ENCODE results near the gene SMNDC1. TPM values are rescaled to one million over a fixed set of nuclear protein-coding genes. Genes with fewer than 3 reads are reported as not detected.

SMNDC1 gene
- total RNA-seq, 5 donors from 2014 or later (not counting 1 experiment from before 2014, with no cell fraction given): 33.5 to 42.2 (median 34.1) TPM

- Histone ChIP-seq H3K4me1 (ENCODE audit: control insufficient read depth in 1 of 2, extremely low read depth in 1 of 2, insufficient read depth in 2 of 2, low read length in 2 of 2) (no peaks in the 10 kb centered on the region), H3K4me3 (ENCODE audit: control insufficient read depth in 1 of 2, extremely low read depth in 1 of 2, low read length in 1 of 2) (no peak overlapping the region), H3K27me3 (replicated peaks in 1 of 2; ENCODE audit: control insufficient read depth in 2 of 2, extremely low read depth in 1 of 2, insufficient read depth in 2 of 2, low read length in 1 of 2) (no peaks in the 10 kb centered on the region), H3K27ac (ENCODE audit: low read length) (no peak overlapping the region), H3K36me3 (ENCODE audit: control insufficient read depth in 2 of 2, extremely low read depth in 1 of 2, insufficient read depth in 1 of 2, low read length in 1 of 2) (peaks cover 0 to 26% of the 10 kb centered on the region in 2 donors), H3K9me3 (no peaks in the 10 kb centered on the region)
- no peaks in the 10 kb centered on the region for H3K9me3 Mint-ChIP-seq
- H3K4me3 Mint-ChIP-seq: no peak overlapping the region
- DNase-seq: no peak
- ChIA-PET CTCF (interaction anchor here (0.5 to 1.4 kb wide), 4 partner anchors 26 to 626 kb away, joined by 3 to 5 read pairs (median 3); no protein-coding TSS in a partner anchor), POLR2A (interaction anchor here in 1 of 2 donors (0.5 kb wide), 1 partner anchor 360 kb away, joined by 3 read pairs; no protein-coding TSS in a partner anchor)
- peaks cover 0 to 3% (median 1%) of the 10 kb centered on the region in 3 donors for H3K4me1 Mint-ChIP-seq
- peak overlapping the region in 1 of 2 donors; percentile 16 for H3K27ac Mint-ChIP-seq
- ATAC-seq (replicated peaks in 1 of 4): no peak
- 80% methylated on average over 1 of the region's 2 CpGs for WGBS (ENCODE audit: insufficient coverage)
- no peaks in the 10 kb centered on the region for H3K27me3 Mint-ChIP-seq
- peaks cover 29% of the 10 kb centered on the region for H3K36me3 Mint-ChIP-seq
These were observed 17.9 kb downstream of the SMNDC1 start for GRCh38 chr10:110286841-110287240.

- DNase-seq (no peak), ATAC-seq (replicated peaks in 1 of 4) (no peak)
- H3K9me3 ChIP-seq: no peaks in the 10 kb centered on the region
- Mint-ChIP-seq H3K4me3 (no peak overlapping the region), H3K27ac (no peak overlapping the region), H3K4me1 (peaks cover 0 to 8% (median 5%) of the 10 kb centered on the region in 3 donors), H3K27me3 (no peaks in the 10 kb centered on the region), H3K9me3 (no peaks in the 10 kb centered on the region), H3K36me3 (peaks cover 31% of the 10 kb centered on the region)
- H3K27ac ChIP-seq (ENCODE audit: low read length): no peak overlapping the region
- no peaks in the 10 kb centered on the region for H3K27me3 ChIP-seq (replicated peaks in 1 of 2; ENCODE audit: control insufficient read depth in 2 of 2, extremely low read depth in 1 of 2, insufficient read depth in 2 of 2, low read length in 1 of 2)
- ChIA-PET CTCF (interaction anchor here (0.7 to 2.6 kb wide), 8 partner anchors 8 to 281 kb away, joined by 3 to 12 read pairs (median 3); no protein-coding TSS in a partner anchor), POLR2A (interaction anchor here in 1 of 2 donors (0.6 to 1.0 kb wide), 3 partner anchors 17 to 168 kb away, joined by 3 to 4 read pairs (median 3); no protein-coding TSS in a partner anchor)
- no CpG with 5 or more reads among the region's 2 CpGs for WGBS (ENCODE audit: insufficient coverage)
- peaks cover 0 to 20% of the 10 kb centered on the region in 2 donors for H3K36me3 ChIP-seq (ENCODE audit: control insufficient read depth in 2 of 2, extremely low read depth in 1 of 2, insufficient read depth in 1 of 2, low read length in 1 of 2)
- no peaks in the 10 kb centered on the region for H3K4me1 ChIP-seq (ENCODE audit: control insufficient read depth in 1 of 2, extremely low read depth in 1 of 2, insufficient read depth in 2 of 2, low read length in 2 of 2)
- no peak overlapping the region for H3K4me3 ChIP-seq (ENCODE audit: control insufficient read depth in 1 of 2, extremely low read depth in 1 of 2, low read length in 1 of 2)
These were observed 19.2 kb downstream of the SMNDC1 start for GRCh38 chr10:110285501-110285900.

GRCh38 chr10:110284262-110284661, 20.5 kb downstream of the SMNDC1 start:
- POLR2A ChIA-PET: interaction anchor here in 1 of 2 donors (0.6 kb wide), 1 partner anchor 285 kb away, joined by 6 read pairs; no protein-coding TSS in a partner anchor
- Mint-ChIP-seq H3K27me3 (no peaks in the 10 kb centered on the region), H3K27ac (no peak overlapping the region), H3K4me3 (no peak overlapping the region), H3K36me3 (peaks cover 29% of the 10 kb centered on the region), H3K4me1 (peaks cover 2 to 10% (median 7%) of the 10 kb centered on the region in 3 donors), H3K9me3 (no peaks in the 10 kb centered on the region)
- Histone ChIP-seq H3K4me1 (ENCODE audit: control insufficient read depth in 1 of 2, extremely low read depth in 1 of 2, insufficient read depth in 2 of 2, low read length in 2 of 2) (no peaks in the 10 kb centered on the region), H3K36me3 (ENCODE audit: control insufficient read depth in 2 of 2, extremely low read depth in 1 of 2, insufficient read depth in 1 of 2, low read length in 1 of 2) (peaks cover 0 to 19% of the 10 kb centered on the region in 2 donors), H3K4me3 (ENCODE audit: control insufficient read depth in 1 of 2, extremely low read depth in 1 of 2, low read length in 1 of 2) (no peak overlapping the region), H3K9me3 (no peaks in the 10 kb centered on the region), H3K27me3 (replicated peaks in 1 of 2; ENCODE audit: control insufficient read depth in 2 of 2, extremely low read depth in 1 of 2, insufficient read depth in 2 of 2, low read length in 1 of 2) (no peaks in the 10 kb centered on the region), H3K27ac (ENCODE audit: low read length) (no peak overlapping the region)
- no peak for ATAC-seq (replicated peaks in 1 of 4)
- CTCF ChIA-PET: interaction anchor here (0.9 to 2.6 kb wide), 5 partner anchors 9 to 149 kb away, joined by 3 to 12 read pairs (median 4); no protein-coding TSS in a partner anchor
- no CpG with 5 or more reads among the region's 3 CpGs for WGBS (ENCODE audit: insufficient coverage)
- DNase-seq: no peak

- Mint-ChIP-seq H3K27ac (no peak overlapping the region), H3K36me3 (peaks cover 11% of the 10 kb centered on the region), H3K4me1 (peaks cover 21 to 43% (median 32%) of the 10 kb centered on the region in 3 donors), H3K9me3 (no peaks in the 10 kb centered on the region), H3K27me3 (no peaks in the 10 kb centered on the region), H3K4me3 (peak overlapping the region in 1 of 3 donors; percentile 23)
- Histone ChIP-seq H3K4me1 (ENCODE audit: control insufficient read depth in 1 of 2, extremely low read depth in 1 of 2, insufficient read depth in 2 of 2, low read length in 2 of 2) (peaks cover 1 to 3% of the 10 kb centered on the region in 2 experiments), H3K4me3 (ENCODE audit: control insufficient read depth in 1 of 2, extremely low read depth in 1 of 2, low read length in 1 of 2) (no peak overlapping the region), H3K36me3 (ENCODE audit: control insufficient read depth in 2 of 2, extremely low read depth in 1 of 2, insufficient read depth in 1 of 2, low read length in 1 of 2) (peaks cover 0 to 6% of the 10 kb centered on the region in 2 donors), H3K27ac (ENCODE audit: low read length) (no peak overlapping the region), H3K9me3 (no peaks in the 10 kb centered on the region), H3K27me3 (replicated peaks in 1 of 2; ENCODE audit: control insufficient read depth in 2 of 2, extremely low read depth in 1 of 2, insufficient read depth in 2 of 2, low read length in 1 of 2) (no peaks in the 10 kb centered on the region)
- ChIA-PET POLR2A (interaction anchor here in 1 of 2 donors (0.9 kb wide), 1 partner anchor 143 kb away, joined by 3 read pairs; no protein-coding TSS in a partner anchor), CTCF (interaction anchor here (0.5 to 3.6 kb wide), 30 partner anchors 10 to 396 kb away, joined by 3 to 43 read pairs (median 4); partner anchors contain the start of gene MXI1 (in 1 of the 2))
- peak in 2 of 4 experiments; percentile 36 to 82 for ATAC-seq (replicated peaks in 1 of 4)
- WGBS (ENCODE audit: insufficient coverage): 15% methylated on average over 2 of the region's 6 CpGs
- peak in 33 of 35 experiments; percentile 3 to 78 (median 31) for DNase-seq
These were observed 25.2 kb downstream of the SMNDC1 start for GRCh38 chr10:110279407-110279986.

- no peaks in the 10 kb centered on the region for H3K9me3 ChIP-seq
- no peak overlapping the region for H3K4me3 ChIP-seq (ENCODE audit: control insufficient read depth in 1 of 2, extremely low read depth in 1 of 2, low read length in 1 of 2)
- Mint-ChIP-seq H3K27me3 (no peaks in the 10 kb centered on the region), H3K9me3 (no peaks in the 10 kb centered on the region), H3K4me1 (peaks cover 28 to 50% (median 39%) of the 10 kb centered on the region in 3 donors), H3K4me3 (peak overlapping the region in 1 of 3 donors; percentile 23), H3K36me3 (peaks cover 9% of the 10 kb centered on the region), H3K27ac (no peak overlapping the region)
- CTCF ChIA-PET: interaction anchor here (0.5 to 3.6 kb wide), 28 partner anchors 9 to 395 kb away, joined by 3 to 43 read pairs (median 4); partner anchors contain the start of gene MXI1 (in 1 of the 2)
- WGBS (ENCODE audit: insufficient coverage): 69% methylated on average over 4 of the region's 7 CpGs
- POLR2A ChIA-PET: interaction anchor here (0.6 to 0.9 kb wide), 3 partner anchors 63 to 289 kb away, joined by 3 to 5 read pairs (median 4); no protein-coding TSS in a partner anchor
- H3K27me3 ChIP-seq (replicated peaks in 1 of 2; ENCODE audit: control insufficient read depth in 2 of 2, extremely low read depth in 1 of 2, insufficient read depth in 2 of 2, low read length in 1 of 2): no peaks in the 10 kb centered on the region
- ATAC-seq (replicated peaks in 1 of 4) (peak in 1 of 4 experiments; percentile 37), DNase-seq (no peak)
- peaks cover 0 to 6% of the 10 kb centered on the region in 2 donors for H3K36me3 ChIP-seq (ENCODE audit: control insufficient read depth in 2 of 2, extremely low read depth in 1 of 2, insufficient read depth in 1 of 2, low read length in 1 of 2)
- no peak overlapping the region for H3K27ac ChIP-seq (ENCODE audit: low read length)
- H3K4me1 ChIP-seq (ENCODE audit: control insufficient read depth in 1 of 2, extremely low read depth in 1 of 2, insufficient read depth in 2 of 2, low read length in 2 of 2): peaks cover 3 to 6% of the 10 kb centered on the region in 2 experiments
These were observed 25.9 kb downstream of the SMNDC1 start for GRCh38 chr10:110278562-110279406.

- no peak overlapping the region for H3K4me3 ChIP-seq (ENCODE audit: control insufficient read depth in 1 of 2, extremely low read depth in 1 of 2, low read length in 1 of 2)
- peaks cover 6% of the 10 kb centered on the region in 2 experiments for H3K4me1 ChIP-seq (ENCODE audit: control insufficient read depth in 1 of 2, extremely low read depth in 1 of 2, insufficient read depth in 2 of 2, low read length in 2 of 2)
- ATAC-seq (replicated peaks in 1 of 4): no peak
- H3K4me1 Mint-ChIP-seq: peaks cover 36 to 58% (median 49%) of the 10 kb centered on the region in 3 donors
- no peaks in the 10 kb centered on the region for H3K27me3 Mint-ChIP-seq
- WGBS (ENCODE audit: insufficient coverage): no CpG with 5 or more reads among the region's 2 CpGs
- POLR2A ChIA-PET: no interaction called here
- peaks cover 13% of the 10 kb centered on the region for H3K36me3 Mint-ChIP-seq
- no peak overlapping the region for H3K27ac Mint-ChIP-seq
- no peaks in the 10 kb centered on the region for H3K9me3 Mint-ChIP-seq
- no peak overlapping the region for H3K27ac ChIP-seq (ENCODE audit: low read length)
- peaks cover 0 to 6% of the 10 kb centered on the region in 2 donors for H3K36me3 ChIP-seq (ENCODE audit: control insufficient read depth in 2 of 2, extremely low read depth in 1 of 2, insufficient read depth in 1 of 2, low read length in 1 of 2)
- CTCF ChIA-PET: interaction anchor here in 1 of 2 donors (3.6 kb wide), 1 partner anchor 139 kb away, joined by 43 read pairs; no protein-coding TSS in a partner anchor
- no peaks in the 10 kb centered on the region for H3K9me3 ChIP-seq
- no peak overlapping the region for H3K4me3 Mint-ChIP-seq
- H3K27me3 ChIP-seq (replicated peaks in 1 of 2; ENCODE audit: control insufficient read depth in 2 of 2, extremely low read depth in 1 of 2, insufficient read depth in 2 of 2, low read length in 1 of 2): no peaks in the 10 kb centered on the region
- no peak for DNase-seq
These were observed 27.1 kb downstream of the SMNDC1 start for GRCh38 chr10:110277591-110277990.
